ENCODE results near the gene NEK9. TPM values are rescaled to one million over a fixed set of nuclear protein-coding genes. Genes with fewer than 3 reads are reported as not detected.

Gene NEK9
- total RNA-seq, 1 experiment from 2014 or later: 56.5 TPM

DNA sequence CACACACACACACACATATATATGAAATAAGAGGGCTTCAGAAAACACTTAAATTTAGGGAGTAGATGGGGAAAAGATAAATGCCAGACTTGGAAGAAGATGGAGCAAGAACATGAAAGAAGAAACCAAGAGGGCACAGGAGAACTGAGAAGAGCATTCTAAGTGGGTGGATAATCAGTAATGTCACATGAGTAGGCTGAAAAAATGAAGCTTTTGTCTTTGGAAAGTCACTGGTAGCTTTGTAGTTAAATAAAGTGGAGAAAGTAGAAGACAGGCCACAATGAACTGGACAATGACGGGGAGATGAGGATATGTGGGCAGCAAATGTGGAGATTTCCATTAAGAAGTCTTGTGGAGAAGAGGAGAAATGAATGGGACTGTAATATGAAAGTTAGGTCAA lies 59.6 kb downstream of the NEK9 start:
- Histone ChIP-seq H3K4me1 (ENCODE audit: insufficient read depth, low read length) (peaks cover 2% of the 10 kb centered on the region; the same call in 1 of the 2 replicates), H3K4ac (ENCODE audit: low read depth, low read length) (no peak overlapping the region), H3K79me1 (ENCODE audit: insufficient read depth, low read depth, low read length, poor library complexity, severe bottlenecking) (no peaks in the 10 kb centered on the region), H2BK5ac (ENCODE audit: insufficient read length, low read length) (no peak overlapping the region), H4K8ac (replicated peaks; ENCODE audit: insufficient read length, low read depth, low read length) (no peak overlapping the region), H3K18ac (ENCODE audit: insufficient read length, low read depth, low read length) (no peak overlapping the region), H3K9me3 (ENCODE audit: control insufficient read depth, low read depth, low read length) (no peaks in the 10 kb centered on the region), H3T11ph (ENCODE audit: low read length) (no peak overlapping the region), H2BK15ac (ENCODE audit: low read depth, low read length) (no peak overlapping the region), H4K20me1 (ENCODE audit: control insufficient read depth, insufficient read depth, insufficient read length) (no peaks in the 10 kb centered on the region), H3K56ac (ENCODE audit: insufficient read length, low read depth, low read length) (no peak overlapping the region), H2BK120ac (ENCODE audit: low read depth, low read length, poor library complexity, severe bottlenecking) (no peak overlapping the region), H4K91ac (ENCODE audit: insufficient read length, low read depth, low read length) (no peak overlapping the region), H3K27me3 (ENCODE audit: insufficient read depth, low read length) (no peaks in the 10 kb centered on the region), H3K14ac (ENCODE audit: insufficient read depth, low read length) (no peak overlapping the region), H4K5ac (ENCODE audit: insufficient read length, low read depth, low read length) (no peak overlapping the region), H2BK20ac (ENCODE audit: low read depth, low read length, poor library complexity, severe bottlenecking) (no peak overlapping the region), H3K79me2 (ENCODE audit: insufficient read depth, low read length) (peaks cover 1% of the 10 kb centered on the region; the same call in 1 of the 2 replicates), H3K27ac (ENCODE audit: insufficient read length, low read depth, low read length) (no peak overlapping the region), H2AK5ac (ENCODE audit: insufficient read length, low read length) (no peak overlapping the region), H3K23ac (ENCODE audit: insufficient read length, low read depth, low read length) (no peak overlapping the region), H3K23me2 (ENCODE audit: insufficient read length, low read depth, low read length, poor library complexity, severe bottlenecking) (peaks cover 11% of the 10 kb centered on the region), H2AFZ (ENCODE audit: low read length) (no peak overlapping the region), H3K4me2 (ENCODE audit: insufficient read depth, insufficient read length, low read length) (no peak overlapping the region), H2BK12ac (ENCODE audit: insufficient read length, low read depth, low read length) (no peak overlapping the region), H3K9ac (ENCODE audit: extremely low read depth, insufficient read length, low read length) (no peak overlapping the region)
- no peak overlapping the region for H3K27ac Mint-ChIP-seq
- no peak overlapping the region for H3K4me3 Mint-ChIP-seq
- WGBS (ENCODE audit: extremely low coverage, insufficient read length, low lambda C conversion rate): no CpG with 5 or more reads among the region's 1 CpG
- TF ChIP-seq, protein P1, sequence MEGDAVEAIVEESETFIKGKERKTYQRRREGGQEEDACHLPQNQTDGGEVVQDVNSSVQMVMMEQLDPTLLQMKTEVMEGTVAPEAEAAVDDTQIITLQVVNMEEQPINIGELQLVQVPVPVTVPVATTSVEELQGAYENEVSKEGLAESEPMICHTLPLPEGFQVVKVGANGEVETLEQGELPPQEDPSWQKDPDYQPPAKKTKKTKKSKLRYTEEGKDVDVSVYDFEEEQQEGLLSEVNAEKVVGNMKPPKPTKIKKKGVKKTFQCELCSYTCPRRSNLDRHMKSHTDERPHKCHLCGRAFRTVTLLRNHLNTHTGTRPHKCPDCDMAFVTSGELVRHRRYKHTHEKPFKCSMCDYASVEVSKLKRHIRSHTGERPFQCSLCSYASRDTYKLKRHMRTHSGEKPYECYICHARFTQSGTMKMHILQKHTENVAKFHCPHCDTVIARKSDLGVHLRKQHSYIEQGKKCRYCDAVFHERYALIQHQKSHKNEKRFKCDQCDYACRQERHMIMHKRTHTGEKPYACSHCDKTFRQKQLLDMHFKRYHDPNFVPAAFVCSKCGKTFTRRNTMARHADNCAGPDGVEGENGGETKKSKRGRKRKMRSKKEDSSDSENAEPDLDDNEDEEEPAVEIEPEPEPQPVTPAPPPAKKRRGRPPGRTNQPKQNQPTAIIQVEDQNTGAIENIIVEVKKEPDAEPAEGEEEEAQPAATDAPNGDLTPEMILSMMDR (conservative IDR thresholded peaks at IDR 0.05): no peak
- no peaks in the 10 kb centered on the region; the same call in 1 of the 2 replicates for H3K27me3 Mint-ChIP-seq (ENCODE audit: low read depth)
- no peak for DNase-seq
- no peaks in the 10 kb centered on the region for H3K36me3 Mint-ChIP-seq (ENCODE audit: insufficient read depth in 1 of 3, low read depth in 3 of 3)
- H3K4me1 Mint-ChIP-seq: peaks cover 21% of the 10 kb centered on the region in 2 experiments
- H3K9me3 Mint-ChIP-seq: no peaks in the 10 kb centered on the region
